ENCODE measurements around the gene TJAP1. TPM values are rescaled to one million over a fixed set of nuclear protein-coding genes. Genes with fewer than 3 reads are reported as not detected.

TJAP1 gene
- total and polyA plus RNA-seq, 2 of the 8 experiments (the other 6 are each of a cell fraction or from before 2014, with no cell fraction given) = 30.7 to 40.4 TPM

- Histone ChIP-seq H4K91ac (replicated peaks; ENCODE audit: insufficient read length, low read length) (no peak overlapping the region), H3K23ac (ENCODE audit: insufficient read length) (no peak overlapping the region), H3K4me1 (replicated peaks in 1 of 4; ENCODE audit: control insufficient read depth in 3 of 4, insufficient read depth in 4 of 4, low read length in 3 of 4) (no peaks in the 10 kb centered on the region; a peak in 2 of 7 replicates), H3K9ac (replicated peaks in 1 of 4; ENCODE audit: extremely low read depth in 1 of 4, low read depth in 3 of 4, low read length in 3 of 4) (no peak overlapping the region), H3K18ac (ENCODE audit: extremely low read depth, low read length) (no peak overlapping the region), H4K5ac (ENCODE audit: insufficient read length, low read depth, low read length) (no peak overlapping the region), H4K20me1 (replicated peaks in 1 of 2; ENCODE audit: control insufficient read depth in 1 of 2, insufficient read depth in 2 of 2, low read length in 2 of 2) (peaks cover 0 to 2% of the 10 kb centered on the region in 2 experiments), H2BK120ac (replicated peaks; ENCODE audit: low read depth, low read length) (no peak overlapping the region), H2BK20ac (ENCODE audit: low read length) (no peak overlapping the region), H2BK5ac (ENCODE audit: low read depth, low read length) (no peak overlapping the region), H2BK15ac (ENCODE audit: low read length) (no peak overlapping the region), H3K4me2 (ENCODE audit: insufficient read depth in 1 of 2, low read depth in 2 of 2, low read length in 2 of 2) (no peak overlapping the region), H3K9me3 (ENCODE audit: insufficient read depth in 2 of 2, low read depth in 1 of 2, low read length in 1 of 2) (no peaks in the 10 kb centered on the region), H3K79me1 (ENCODE audit: low read depth, low read length) (no peaks in the 10 kb centered on the region), H3K79me2 (ENCODE audit: control insufficient read depth in 1 of 2, insufficient read depth in 2 of 2, low read length in 2 of 2) (no peaks in the 10 kb centered on the region), H3K56ac (replicated peaks; ENCODE audit: insufficient read length, low read depth, low read length) (no peak overlapping the region), H4K8ac (ENCODE audit: extremely low read depth, insufficient read depth, low read length) (no peak overlapping the region), H3K14ac (ENCODE audit: insufficient read length) (no peak overlapping the region), H2BK12ac (ENCODE audit: low read depth, low read length) (no peak overlapping the region), H3K4me3 (ENCODE audit: extremely low read depth in 1 of 4, insufficient read depth in 2 of 4, low read depth in 3 of 4, low read length in 4 of 4) (no peak overlapping the region), H3K23me2 (ENCODE audit: low read depth, low read length) (no peaks in the 10 kb centered on the region), H3K27ac (ENCODE audit: low read depth, low read length) (no peak overlapping the region), H2AFZ (ENCODE audit: low read length) (no peak overlapping the region), H3K27me3 (replicated peaks in 1 of 4; ENCODE audit: control insufficient read depth in 3 of 4, extremely low read depth in 1 of 4, insufficient read depth in 3 of 4, low read length in 3 of 4) (no peaks in the 10 kb centered on the region), H3K4ac (replicated peaks; ENCODE audit: insufficient read length, low read depth, low read length) (no peak overlapping the region), H2AK5ac (ENCODE audit: low read depth, low read length) (no peak overlapping the region), H3K36me3 (ENCODE audit: control insufficient read depth in 2 of 4, insufficient read depth in 4 of 4, low read length in 3 of 4) (peaks cover 0 to 16% (median 3%) of the 10 kb centered on the region in 4 experiments; a peak in 4 of 8 replicates)
- TF ChIP-seq GABPA (IDR thresholded peaks at IDR 0.05; ENCODE audit: borderline replicate concordance, insufficient read depth, low read length) = no peak
- TF ChIP-seq, protein P1, sequence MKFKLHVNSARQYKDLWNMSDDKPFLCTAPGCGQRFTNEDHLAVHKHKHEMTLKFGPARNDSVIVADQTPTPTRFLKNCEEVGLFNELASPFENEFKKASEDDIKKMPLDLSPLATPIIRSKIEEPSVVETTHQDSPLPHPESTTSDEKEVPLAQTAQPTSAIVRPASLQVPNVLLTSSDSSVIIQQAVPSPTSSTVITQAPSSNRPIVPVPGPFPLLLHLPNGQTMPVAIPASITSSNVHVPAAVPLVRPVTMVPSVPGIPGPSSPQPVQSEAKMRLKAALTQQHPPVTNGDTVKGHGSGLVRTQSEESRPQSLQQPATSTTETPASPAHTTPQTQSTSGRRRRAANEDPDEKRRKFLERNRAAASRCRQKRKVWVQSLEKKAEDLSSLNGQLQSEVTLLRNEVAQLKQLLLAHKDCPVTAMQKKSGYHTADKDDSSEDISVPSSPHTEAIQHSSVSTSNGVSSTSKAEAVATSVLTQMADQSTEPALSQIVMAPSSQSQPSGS (IDR thresholded peaks at IDR 0.05; ENCODE audit: low read length) = no peak
- TF ChIP-seq CTBP2 (IDR thresholded peaks at IDR 0.05; ENCODE audit: borderline replicate concordance, insufficient read depth, insufficient read length, low read length) = no peak
- no peak for TF ChIP-seq TEAD4 (IDR thresholded peaks at IDR 0.05; ENCODE audit: low read depth, low read length)
- no peak for TF ChIP-seq KDM4A (IDR thresholded peaks at IDR 0.05; ENCODE audit: low read depth, low read length, severe bottlenecking)
- TF ChIP-seq ASH2L (IDR thresholded peaks at IDR 0.05; ENCODE audit: low read length) = no peak
- TF ChIP-seq NANOG (IDR thresholded peaks at IDR 0.05; ENCODE audit: insufficient read depth, low read depth, low read length, poor library complexity, severe bottlenecking) = no peak
- no peak for TF ChIP-seq CREB1 (IDR thresholded peaks at IDR 0.05)
- ChIA-PET POLR2A (ENCODE audit: partially characterized antibody) (interaction anchor here (1.4 to 4.8 kb wide), 3 partner anchors 11 to 69 kb away, joined by 3 to 34 read pairs (median 4); no protein-coding TSS in a partner anchor), CTCF (ENCODE audit: partially characterized antibody) (interaction anchor here (0.7 to 6.7 kb wide), 7 partner anchors 10 to 68 kb away, joined by 3 to 46 read pairs (median 6); partner anchors contain the start of genes ABCC10 and DLK2)
- no peak for FAIRE-seq
- 77% methylated on average over 4 of the region's 4 CpGs; no CpG with 5 or more reads in 1 of the 2 experiments for WGBS, 2 experiments (ENCODE audit: extremely low coverage in 1 of 2, insufficient coverage in 1 of 2, insufficient read length in 1 of 2, insufficient replicate concordance in 2 of 2, low coverage in 1 of 2, low lambda C conversion rate in 2 of 2, missing lambda C conversion rate in 1 of 2)
- DNase-seq (ENCODE audit: low read depth in 1 of 2, low spot score in 2 of 2) = no peak
These were observed 39.7 kb upstream of the TJAP1 start for GRCh38 chr6:43437700-43438099.

Measured in H1 (cell line).